H4 (cell line): ENCODE data around the gene GOSR2. TPM values are rescaled to one million over a fixed set of nuclear protein-coding genes. Genes with fewer than 3 reads are reported as not detected.

Experiments used
- DNase-seq: peaks from one replicate; pipeline ENCODE4 v3.0.0-alpha.2; 2015; ENCODE audit warnings: low spot score
- total RNA-seq: library from RNA; depleted of rRNA; stranded (reverse); fragments of >200 nt; shearing (Covaris generic); gene quantifications from 2 replicates; pipeline ENCODE4 v1.2.3, GENCODE V29; 2014; rRNA removed

Gene GOSR2
- total RNA-seq, 1 experiment from 2014 or later = 52.8 TPM

GRCh38 chr17:46989637-46990431 lies 66.9 kb downstream of the GOSR2 start:
- DNase-seq = no peak

GRCh38 chr17:46991617-46992016 lies 68.7 kb downstream of the GOSR2 start:
- no peak for DNase-seq

Other genes with a start within 250 kb of the GOSR2 start
- 3.1 and 3.4 TPM in 2 replicates for gene WNT3, start 104.5 kb upstream of the GOSR2 start, total RNA-seq
- gene WNT9B, start 71.6 kb upstream of the GOSR2 start, total RNA-seq = not detected in 2 replicates
- gene RPRML, start 56.1 kb downstream of the GOSR2 start, total RNA-seq = 0.82 and 1.3 TPM in 2 replicates